Activated T-helper 9 cell treated with anti-CD3 and anti-CD28 coated beads, Interleukin-2, amount 50 U/mL, for 16 hours (primary cell): ENCODE data around the gene TAPT1.
"Not testable (repeated sequence)": the region's sequence is repeated elsewhere in the genome, so short reads cannot be mapped to it uniquely, and the experiment has no call there.

Experiments
- DNase-seq: peaks from one replicate; pipeline ENCODE4 v3.0.0-alpha.2; 2020; ENCODE audit warnings: low read depth

TAPT1 gene

GRCh38 chr4:16212138-16212782 lies 14.0 kb downstream of the TAPT1 start:
- DNase-seq: no peak

- no peak for DNase-seq
These were observed 18.9 kb downstream of the TAPT1 start for GRCh38 chr4:16207409-16207808.

- no peak for DNase-seq
These were observed 19.4 kb downstream of the TAPT1 start for GRCh38 chr4:16206848-16207247.

- no peak for DNase-seq
These were observed 20.0 kb downstream of the TAPT1 start for GRCh38 chr4:16206301-16206700.

- no peak for DNase-seq
These were observed 20.7 kb downstream of the TAPT1 start for GRCh38 chr4:16205298-16206164.

- DNase-seq: no peak
These were observed 21.8 kb downstream of the TAPT1 start for GRCh38 chr4:16204505-16204904.

- DNase-seq: no peak
These were observed 23.2 kb downstream of the TAPT1 start for GRCh38 chr4:16203083-16203482.

- DNase-seq: no peak
These were observed 23.7 kb downstream of the TAPT1 start for GRCh38 chr4:16202598-16202997.

GRCh38 chr4:16199093-16199492 lies 27.2 kb downstream of the TAPT1 start:
- no peak for DNase-seq

GRCh38 chr4:16197876-16198665 lies 28.2 kb downstream of the TAPT1 start:
- no peak for DNase-seq

GRCh38 chr4:16196482-16197393 lies 29.5 kb downstream of the TAPT1 start:
- DNase-seq: no peak

- DNase-seq: no peak
These were observed 31.1 kb downstream of the TAPT1 start for GRCh38 chr4:16195209-16195608.

- not testable (repeated sequence) for DNase-seq
These were observed 31.5 kb downstream of the TAPT1 start for GRCh38 chr4:16194798-16195197.

GRCh38 chr4:16194214-16194613 lies 32.1 kb downstream of the TAPT1 start:
- no peak for DNase-seq

- no peak for DNase-seq
These were observed 33.4 kb downstream of the TAPT1 start for GRCh38 chr4:16192631-16193518.

GRCh38 chr4:16192057-16192456 lies 34.2 kb downstream of the TAPT1 start:
- DNase-seq: no peak

GRCh38 chr4:16187455-16187854 lies 38.8 kb downstream of the TAPT1 start:
- DNase-seq: no peak

GRCh38 chr4:16186986-16187385 lies 39.3 kb downstream of the TAPT1 start:
- DNase-seq: no peak

GRCh38 chr4:16183604-16184003 lies 42.7 kb downstream of the TAPT1 start:
- no peak for DNase-seq

- DNase-seq: no peak
These were observed 49.6 kb downstream of the TAPT1 start for GRCh38 chr4:16176621-16177020.

GRCh38 chr4:16171831-16172230 lies 54.4 kb downstream of the TAPT1 start:
- DNase-seq: no peak
